ENCODE data around the gene KRT31.

KRT31 gene

GRCh38 chr17:41377546-41377945, 19.9 kb downstream of the KRT31 start:
- H3K4me3 ChIP-seq (ENCODE audit: low read depth, low read length) = no peak overlapping the region
- no peak for DNase-seq (ENCODE audit: low read depth)
- no peak for TF ChIP-seq CTCF (IDR thresholded peaks at IDR 0.05; ENCODE audit: low read depth, low read length, missing control alignments)

- H3K4me3 ChIP-seq (ENCODE audit: low read depth, low read length) = no peak within 1 kb of the TSS
- no peak for TF ChIP-seq CTCF (IDR thresholded peaks at IDR 0.05; ENCODE audit: low read depth, low read length, missing control alignments)
- no peak for DNase-seq (ENCODE audit: low read depth)
Observed at GRCh38 chr17:41369713-41370112, 27.7 kb downstream of the KRT31 start, which contains the start of gene KRT33B. TSS of gene KRT33B (minus strand) at chr17:41369813. CDS start at chr17:41369750, 63 bp downstream.

- H3K4me3 ChIP-seq (ENCODE audit: low read depth, low read length) = no peak overlapping the region
- no peak for TF ChIP-seq CTCF (IDR thresholded peaks at IDR 0.05; ENCODE audit: low read depth, low read length, missing control alignments)
- no peak for DNase-seq (ENCODE audit: low read depth)
Observed at GRCh38 chr17:41369023-41369422, 28.4 kb downstream of the KRT31 start.

- DNase-seq (ENCODE audit: low read depth) = no peak
- no peak overlapping the region for H3K4me3 ChIP-seq (ENCODE audit: low read depth, low read length)
- TF ChIP-seq CTCF (IDR thresholded peaks at IDR 0.05; ENCODE audit: low read depth, low read length, missing control alignments) = no peak
Observed at GRCh38 chr17:41367426-41368075, 29.9 kb downstream of the KRT31 start.

GRCh38 chr17:41366070-41366469, 31.3 kb downstream of the KRT31 start:
- no peak for TF ChIP-seq CTCF (IDR thresholded peaks at IDR 0.05; ENCODE audit: low read depth, low read length, missing control alignments)
- H3K4me3 ChIP-seq (ENCODE audit: low read depth, low read length) = no peak overlapping the region
- DNase-seq (ENCODE audit: low read depth) = no peak

- TF ChIP-seq CTCF (IDR thresholded peaks at IDR 0.05; ENCODE audit: low read depth, low read length, missing control alignments) = no peak
- DNase-seq (ENCODE audit: low read depth) = no peak
Observed at GRCh38 chr17:41363881-41364280, 33.5 kb downstream of the KRT31 start.

More at GRCh38 chr17:41363881-41364280, 33.5 kb downstream of the KRT31 start:
- H3K4me3 ChIP-seq (ENCODE audit: low read depth, low read length) = no peak overlapping the region

Data from GM12864 (cell line).